ENCODE measurements around the gene NOL3. TPM values are rescaled to one million over a fixed set of nuclear protein-coding genes. Genes with fewer than 3 reads are reported as not detected.
A peak's percentile ranks its signal among the peaks of the same experiment; 100 is the strongest.

The NOL3 gene
- total and polyA plus RNA-seq, 9 of the 15 experiments (the other 6 are each of a cell fraction or from before 2014, with no cell fraction given) = 0.45 to 14.0 (median 5.4) TPM

DNA sequence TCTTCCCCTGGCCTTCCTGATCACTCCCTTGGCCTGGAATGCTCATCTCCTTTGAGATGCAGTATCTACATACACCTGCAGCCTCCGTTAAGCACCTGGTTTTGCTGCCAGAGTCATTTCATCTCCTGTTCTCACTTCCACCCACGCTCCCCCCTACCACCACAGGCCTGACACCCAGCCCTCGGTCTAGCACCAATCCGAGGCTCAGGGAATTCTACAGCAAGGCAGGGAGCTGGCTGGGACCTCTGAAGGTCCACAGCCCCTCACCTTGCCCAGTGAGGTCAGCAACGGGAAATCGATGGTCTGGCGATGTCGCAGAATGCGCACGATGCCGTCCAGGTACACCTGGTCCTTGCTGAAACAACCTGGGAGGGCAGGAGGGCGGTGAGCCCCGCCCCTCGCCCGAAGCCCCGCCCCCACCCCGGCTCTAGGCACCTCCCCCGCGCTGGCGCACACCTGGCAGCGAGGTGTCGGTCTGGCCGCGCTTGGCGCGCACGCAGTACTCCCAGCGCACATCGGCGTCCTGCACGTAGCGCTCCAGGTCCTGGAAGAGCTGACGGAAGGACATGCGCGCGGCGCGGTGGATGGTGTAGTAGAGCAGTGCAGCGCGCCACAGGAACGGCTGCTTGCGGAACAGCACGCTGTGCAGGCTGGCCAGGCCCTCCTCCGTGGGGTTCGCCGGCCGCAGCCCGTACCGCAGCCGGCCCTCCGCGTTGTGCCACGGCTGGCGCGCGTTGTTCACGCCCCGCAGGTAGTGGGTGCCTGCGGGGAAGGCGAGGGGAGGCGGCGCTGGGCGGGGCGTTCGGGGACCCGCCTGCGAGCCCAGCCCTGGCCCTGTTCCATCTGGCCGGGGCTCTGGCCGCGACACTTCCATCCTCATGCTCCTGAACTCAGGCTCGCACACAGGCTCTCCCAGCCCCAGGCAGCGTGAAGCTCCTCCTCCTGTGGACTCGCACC, 7.7 kb downstream of the NOL3 start (continued):
- TF ChIP-seq NFIC (IDR thresholded peaks at IDR 0.05) (peak; percentile 39; the same call in 1 of the 2 replicates), NEUROD1 (IDR thresholded peaks at IDR 0.05; ENCODE audit: borderline replicate concordance, low read depth, low read length, partially characterized antibody) (no peak), MYC (IDR thresholded peaks at IDR 0.05; ENCODE audit: low read depth, low read length) (no peak), MYC (CRISPR knock-in tag; IDR thresholded peaks at IDR 0.05; ENCODE audit: borderline replicate concordance, low read depth) (no peak), ZNF830 (CRISPR knock-in tag; IDR thresholded peaks at IDR 0.05) (no peak), KDM2B (CRISPR knock-in tag; IDR thresholded peaks at IDR 0.05) (no peak), SRSF3 (IDR thresholded peaks at IDR 0.05; ENCODE audit: insufficient read depth, low read length) (no peak), CHD2 (IDR thresholded peaks at IDR 0.05; ENCODE audit: low read depth, low read length) (no peak), ATF1 (CRISPR knock-in tag; IDR thresholded peaks at IDR 0.05) (no peak), ATF1 (tag; IDR thresholded peaks at IDR 0.05) (no peak), CC2D1A (IDR thresholded peaks at IDR 0.05) (no peak), ZNF165 (CRISPR knock-in tag; IDR thresholded peaks at IDR 0.05; ENCODE audit: borderline replicate concordance) (no peak), TCF7L2 (IDR thresholded peaks at IDR 0.05; ENCODE audit: low read depth, low read length) (no peak), CEBPG (CRISPR knock-in tag; IDR thresholded peaks at IDR 0.05) (0 out of 2 replicates have a peak, but pooled peaks have one; percentile 6), CEBPG (tag; conservative IDR thresholded peaks at IDR 0.05 in 1 of 2, IDR thresholded peaks at IDR 0.05 in 1 of 2) (no peak), HDAC8 (tag; IDR thresholded peaks at IDR 0.05) (no peak), PHF20 (IDR thresholded peaks at IDR 0.05; ENCODE audit: partially characterized antibody) (no peak), C11orf30 (IDR thresholded peaks at IDR 0.05; ENCODE audit: low read depth) (no peak), ZNF175 (CRISPR knock-in tag; IDR thresholded peaks at IDR 0.05; ENCODE audit: low read depth) (no peak)
- TF ChIP-seq, protein P1, sequence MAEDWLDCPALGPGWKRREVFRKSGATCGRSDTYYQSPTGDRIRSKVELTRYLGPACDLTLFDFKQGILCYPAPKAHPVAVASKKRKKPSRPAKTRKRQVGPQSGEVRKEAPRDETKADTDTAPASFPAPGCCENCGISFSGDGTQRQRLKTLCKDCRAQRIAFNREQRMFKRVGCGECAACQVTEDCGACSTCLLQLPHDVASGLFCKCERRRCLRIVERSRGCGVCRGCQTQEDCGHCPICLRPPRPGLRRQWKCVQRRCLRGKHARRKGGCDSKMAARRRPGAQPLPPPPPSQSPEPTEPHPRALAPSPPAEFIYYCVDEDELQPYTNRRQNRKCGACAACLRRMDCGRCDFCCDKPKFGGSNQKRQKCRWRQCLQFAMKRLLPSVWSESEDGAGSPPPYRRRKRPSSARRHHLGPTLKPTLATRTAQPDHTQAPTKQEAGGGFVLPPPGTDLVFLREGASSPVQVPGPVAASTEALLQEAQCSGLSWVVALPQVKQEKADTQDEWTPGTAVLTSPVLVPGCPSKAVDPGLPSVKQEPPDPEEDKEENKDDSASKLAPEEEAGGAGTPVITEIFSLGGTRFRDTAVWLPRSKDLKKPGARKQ (CRISPR knock-in tag; IDR thresholded peaks at IDR 0.05) = no peak
- TF ChIP-seq, protein P2, sequence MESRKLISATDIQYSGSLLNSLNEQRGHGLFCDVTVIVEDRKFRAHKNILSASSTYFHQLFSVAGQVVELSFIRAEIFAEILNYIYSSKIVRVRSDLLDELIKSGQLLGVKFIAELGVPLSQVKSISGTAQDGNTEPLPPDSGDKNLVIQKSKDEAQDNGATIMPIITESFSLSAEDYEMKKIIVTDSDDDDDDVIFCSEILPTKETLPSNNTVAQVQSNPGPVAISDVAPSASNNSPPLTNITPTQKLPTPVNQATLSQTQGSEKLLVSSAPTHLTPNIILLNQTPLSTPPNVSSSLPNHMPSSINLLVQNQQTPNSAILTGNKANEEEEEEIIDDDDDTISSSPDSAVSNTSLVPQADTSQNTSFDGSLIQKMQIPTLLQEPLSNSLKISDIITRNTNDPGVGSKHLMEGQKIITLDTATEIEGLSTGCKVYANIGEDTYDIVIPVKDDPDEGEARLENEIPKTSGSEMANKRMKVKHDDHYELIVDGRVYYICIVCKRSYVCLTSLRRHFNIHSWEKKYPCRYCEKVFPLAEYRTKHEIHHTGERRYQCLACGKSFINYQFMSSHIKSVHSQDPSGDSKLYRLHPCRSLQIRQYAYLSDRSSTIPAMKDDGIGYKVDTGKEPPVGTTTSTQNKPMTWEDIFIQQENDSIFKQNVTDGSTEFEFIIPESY (CRISPR knock-in tag; IDR thresholded peaks at IDR 0.05) = peak; percentile 88
- TF ChIP-seq, protein P3, sequence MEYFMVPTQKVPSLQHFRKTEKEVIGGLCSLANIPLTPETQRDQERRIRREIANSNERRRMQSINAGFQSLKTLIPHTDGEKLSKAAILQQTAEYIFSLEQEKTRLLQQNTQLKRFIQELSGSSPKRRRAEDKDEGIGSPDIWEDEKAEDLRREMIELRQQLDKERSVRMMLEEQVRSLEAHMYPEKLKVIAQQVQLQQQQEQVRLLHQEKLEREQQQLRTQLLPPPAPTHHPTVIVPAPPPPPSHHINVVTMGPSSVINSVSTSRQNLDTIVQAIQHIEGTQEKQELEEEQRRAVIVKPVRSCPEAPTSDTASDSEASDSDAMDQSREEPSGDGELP (CRISPR knock-in tag; IDR thresholded peaks at IDR 0.05; ENCODE audit: borderline replicate concordance) = peak; percentile 20; the same call in 1 of the 2 replicates
- TF ChIP-seq, protein P4, sequence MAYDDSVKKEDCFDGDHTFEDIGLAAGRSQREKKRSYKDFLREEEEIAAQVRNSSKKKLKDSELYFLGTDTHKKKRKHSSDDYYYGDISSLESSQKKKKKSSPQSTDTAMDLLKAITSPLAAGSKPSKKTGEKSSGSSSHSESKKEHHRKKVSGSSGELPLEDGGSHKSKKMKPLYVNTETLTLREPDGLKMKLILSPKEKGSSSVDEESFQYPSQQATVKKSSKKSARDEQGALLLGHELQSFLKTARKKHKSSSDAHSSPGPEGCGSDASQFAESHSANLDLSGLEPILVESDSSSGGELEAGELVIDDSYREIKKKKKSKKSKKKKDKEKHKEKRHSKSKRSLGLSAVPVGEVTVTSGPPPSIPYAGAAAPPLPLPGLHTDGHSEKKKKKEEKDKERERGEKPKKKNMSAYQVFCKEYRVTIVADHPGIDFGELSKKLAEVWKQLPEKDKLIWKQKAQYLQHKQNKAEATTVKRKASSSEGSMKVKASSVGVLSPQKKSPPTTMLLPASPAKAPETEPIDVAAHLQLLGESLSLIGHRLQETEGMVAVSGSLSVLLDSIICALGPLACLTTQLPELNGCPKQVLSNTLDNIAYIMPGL (CRISPR knock-in tag; IDR thresholded peaks at IDR 0.05) = no peak
